Heart left ventricle (tissue), 16 donors: Measurements from ENCODE around the gene ERCC6L2. TPM values are rescaled to one million over a fixed set of nuclear protein-coding genes. Genes with fewer than 3 reads are reported as not detected.
A peak's percentile ranks its signal among the peaks of the same experiment; 100 is the strongest.

Source experiments
- ATAC-seq, 4 donors: fragments of 200-7000 bp; cut with Tn5 transposase; one replicate each; pipeline ENCODE4 v1.9.1; 2020 to 2022; ENCODE audit warnings: moderate library complexity in 4 of 4, mild to moderate bottlenecking in 3 of 4, moderate number of reproducible peaks in 1 of 4
- DNase-seq, 5 donors: peaks; one replicate each; pipeline ENCODE4 v3.0.0-alpha.2; 2020
- H3K27ac ChIP-seq, 12 donors: fragments of 200-600 bp; sonication (generic) in 4 of 12; one replicate each; pipeline versions ENCODE4 v1.5.0 to v1.8.0; 2016 to 2022; ENCODE audit warnings: mild to moderate bottlenecking in 2 of 12
- H3K27me3 ChIP-seq, 9 donors: fragments of 200-600 bp; sonication (generic) in 2 of 9; one replicate each; pipeline versions ENCODE4 v1.5.1 to v1.8.0; 2016 to 2022; ENCODE audit warnings: mild to moderate bottlenecking in 3 of 9
- H3K36me3 ChIP-seq, 9 donors: fragments of 200-600 bp; sonication (generic) in 2 of 9; one replicate each; pipeline versions ENCODE4 v1.5.0 to v1.8.0; 2018 to 2022; ENCODE audit warnings: mild to moderate bottlenecking in 2 of 9
- H3K4me1 ChIP-seq, 12 donors: fragments of 200-600 bp; sonication (generic) in 4 of 12; one replicate each; pipeline versions ENCODE4 v1.5.0 to v1.8.0; 2016 to 2022; ENCODE audit warnings: mild to moderate bottlenecking in 3 of 12
- H3K4me3 ChIP-seq, 12 donors: fragments of 200-600 bp; sonication (generic) in 4 of 12; one replicate each; pipeline versions ENCODE4 v1.5.0 to v1.8.0; 2017 to 2022; ENCODE audit warnings: mild to moderate bottlenecking in 9 of 12, moderate library complexity in 4 of 12
- H3K9me3 ChIP-seq, 12 donors: fragments of 200-600 bp; sonication (generic) in 4 of 12; one replicate each; pipeline versions ENCODE4 v1.5.0 to v1.8.0; 2016 to 2022; ENCODE audit warnings: mild to moderate bottlenecking in 1 of 12
- CTCF ChIP-seq, 12 donors: fragments of 200-600 bp; sonication (generic) in 4 of 12; IDR thresholded peaks; one replicate each; pipeline versions ENCODE4 v1.5.0 to v1.8.0; 2018 to 2022; ENCODE audit warnings: antibody characterized with exemption in 12 of 12, mild to moderate bottlenecking in 5 of 12
- POLR2A ChIP-seq, 2 donors: fragments of 450-650 bp; IDR thresholded peaks; one replicate each; pipeline ENCODE4 v1.6.1; 2017; ENCODE audit warnings: antibody characterized with exemption in 2 of 2, mild to moderate bottlenecking in 2 of 2, moderate library complexity in 2 of 2
- WGBS, 4 donors: extraction: QIAGEN DNeasy Blood & Tissue Kit in 2 of 4; methylation state at CpG; one replicate each; pipeline versions ENCODE4 v1.1.5 to v1.1.7; 2013 to 2018; 5-methylcytosine and 5-hydroxymethylcytosine counted together
- intact Hi-C, 10 donors: fragments of 100-400 bp; cut with DNase I; formaldehyde crosslinking; loops; one replicate each; pipeline versions ENCODE4 v1.11.1 to v1.14.2; 2022
- polyA plus RNA-seq, 2 donors: library from polyadenylated mRNA; stranded (reverse); fragments of 200-250 nt; gene quantifications; one replicate each; pipeline ENCODE4 v1.2.3, GENCODE V29; 2013
- total RNA-seq, 9 donors: library from RNA; depleted of rRNA in 2 of 9; stranded (reverse); fragments of >200 nt in 2 of 9; fragmentation: NEBNext Ultra II Directional in 3 of 9; extraction: Animal tissue kit (Norgen Biotek cat#: 25700) in 3 of 9; gene quantifications; one replicate each; pipeline versions ENCODE4 v1.1.0 to v1.2.4, GENCODE V29; 2016 to 2023
- donor health status: ischemic (EF 13 %, LVEDD 7.1; RV severe dilation, severe dysfunction).
- donor health status: healthy with polysubstance abuse.
- donor health status: DM: no; HTN: yes; CAD: no.
- donor health status: DM: no; HTN: no; CAD: no.
- donor health status: ischemic (EF 25% LVEDD 6.9; RV normal size, moderate dysfunction).
- donor health status: ischemic (EF 25% LVEDD 5.7; RV mildly dilated, moderate dysfunction).
- donor health status: healthy.
- donor health status: DM: yes; HTN: yes; CAD: no.
- donor health status: ischemic (EF 35%, LVEDD 5.7; RV mildly dilated, moderate dysfunction).
- donor health status: nonischemic (EF 11% LVEDD 7.7; RV severe dilation, severe dysfunction).
- donor health status: DM: yes; HTN: yes; CAD: no.
- donor health status: PGD.
- donor health status: ischemic (EF 29% LVEDD 5.4; RV normal size, mild dysfunction).
- donor health status: nonischemic (EF 23%, LVEDD 6.1; RV moderate dilation, normal function).

The ERCC6L2 gene
- total and polyA plus RNA-seq, 11 donors: 4.0 to 46.8 (median 27.4) TPM

DNA sequence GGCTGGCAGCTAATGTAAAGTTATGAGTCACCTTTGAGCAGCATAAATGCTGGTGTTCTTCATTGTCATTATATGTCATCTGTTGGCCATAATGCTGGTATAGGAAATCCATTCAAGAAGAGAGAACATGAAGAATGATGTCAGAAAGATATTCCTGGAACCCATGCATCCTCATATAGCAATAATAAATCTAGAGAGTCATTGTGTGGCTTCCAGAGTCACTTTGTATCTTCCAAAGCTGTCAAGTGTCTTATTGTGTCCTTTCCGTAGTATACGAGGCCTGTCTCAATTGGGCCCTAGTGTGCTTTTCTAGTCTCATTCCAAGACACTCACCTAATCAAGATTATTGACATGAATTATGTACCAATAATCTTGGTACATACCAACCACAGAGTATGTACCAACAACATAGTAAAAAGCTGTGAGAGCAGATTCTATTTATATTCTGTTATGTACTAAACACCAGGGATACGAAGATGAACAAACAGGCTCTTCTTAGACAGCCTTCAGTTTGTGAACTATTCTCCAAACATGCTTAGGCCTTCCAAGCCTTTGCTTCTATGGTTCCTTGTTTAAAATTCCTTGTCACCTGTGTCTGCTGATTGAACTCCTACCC is 110.1 kb downstream of the ERCC6L2 start:
- no peak overlapping the region for H3K4me3 ChIP-seq
- peaks cover 0 to 37% (median 6%) of the 10 kb centered on the region in 9 donors for H3K36me3 ChIP-seq
- 49 to 64% (median 61%) methylated on average over 3 of the region's 3 CpGs for WGBS, 4 donors
- intact Hi-C loops: no loop called here
- ATAC-seq (peak; percentile 51 to 88 (median 86)), DNase-seq (no peak)
- peaks cover 0 to 8% (median 0%) of the 10 kb centered on the region in 12 donors for H3K4me1 ChIP-seq
- H3K27me3 ChIP-seq: no peaks in the 10 kb centered on the region
- H3K9me3 ChIP-seq: no peaks in the 10 kb centered on the region
- H3K27ac ChIP-seq: no peak overlapping the region
- TF ChIP-seq CTCF (IDR thresholded peaks at IDR 0.05) (no peak), POLR2A (IDR thresholded peaks at IDR 0.05) (no peak)

- no peaks in the 10 kb centered on the region for H3K9me3 ChIP-seq
- H3K36me3 ChIP-seq: peaks cover 0 to 35% (median 2%) of the 10 kb centered on the region in 9 donors
- no peak for DNase-seq
- intact Hi-C loops: no loop called here
- TF ChIP-seq POLR2A (IDR thresholded peaks at IDR 0.05): no peak
- TF ChIP-seq CTCF (IDR thresholded peaks at IDR 0.05): no peak
- WGBS, 4 donors: 99 to 100% (median 100%) methylated on average over 1 of the region's 1 CpG
- no peaks in the 10 kb centered on the region for H3K27me3 ChIP-seq
- H3K4me3 ChIP-seq: no peak overlapping the region
- H3K27ac ChIP-seq: no peak overlapping the region
- peaks cover 0 to 8% (median 0%) of the 10 kb centered on the region in 12 donors for H3K4me1 ChIP-seq
- ATAC-seq: no peak
Observed at GRCh38 chr9:95989297-95989696, 113.8 kb downstream of the ERCC6L2 start.

GRCh38 chr9:95991326-95991725 is 115.8 kb downstream of the ERCC6L2 start:
- TF ChIP-seq POLR2A (IDR thresholded peaks at IDR 0.05) (no peak), CTCF (IDR thresholded peaks at IDR 0.05) (no peak)
- intact Hi-C loops: no loop called here
- ATAC-seq (no peak), DNase-seq (no peak)
- H3K4me3 ChIP-seq: no peak overlapping the region
- H3K4me1 ChIP-seq: no peaks in the 10 kb centered on the region
- H3K27me3 ChIP-seq: no peaks in the 10 kb centered on the region
- no peaks in the 10 kb centered on the region for H3K9me3 ChIP-seq
- no peak overlapping the region for H3K27ac ChIP-seq
- 94 to 100% (median 99%) methylated on average over 1 of the region's 1 CpG for WGBS, 4 donors
- peaks cover 0 to 23% (median 0%) of the 10 kb centered on the region in 9 donors for H3K36me3 ChIP-seq

DNA sequence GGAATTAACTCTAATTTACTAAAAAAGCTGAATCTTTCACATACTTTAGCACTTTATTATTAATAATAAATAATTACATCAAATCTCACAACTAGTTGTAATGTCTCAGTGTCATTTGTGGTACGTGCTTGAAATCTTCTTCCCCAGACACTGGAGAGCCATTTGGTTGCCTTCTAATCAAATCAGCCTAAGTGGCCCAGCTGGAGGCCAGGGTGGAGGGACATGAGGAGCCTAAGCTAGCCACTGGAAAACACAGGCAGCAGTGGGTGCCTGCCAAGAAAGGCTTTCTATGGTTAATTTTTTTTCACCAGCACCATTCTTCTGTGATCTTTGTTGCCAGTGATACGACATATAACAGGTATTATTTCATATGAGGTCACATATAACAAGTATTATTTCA is 117.0 kb downstream of the ERCC6L2 start:
- ATAC-seq (no peak), DNase-seq (no peak)
- Histone ChIP-seq H3K36me3 (peaks cover 0 to 17% (median 4%) of the 10 kb centered on the region in 9 donors), H3K4me1 (no peaks in the 10 kb centered on the region), H3K27me3 (no peaks in the 10 kb centered on the region), H3K9me3 (no peaks in the 10 kb centered on the region), H3K4me3 (no peak overlapping the region), H3K27ac (no peak overlapping the region)
- 96 to 98% (median 97%) methylated on average over 2 of the region's 2 CpGs for WGBS, 4 donors
- intact Hi-C loops: no loop called here
- TF ChIP-seq POLR2A (IDR thresholded peaks at IDR 0.05): no peak
- TF ChIP-seq CTCF (IDR thresholded peaks at IDR 0.05): no peak
